ENCODE results near the gene SIK2.

The SIK2 gene

DNA sequence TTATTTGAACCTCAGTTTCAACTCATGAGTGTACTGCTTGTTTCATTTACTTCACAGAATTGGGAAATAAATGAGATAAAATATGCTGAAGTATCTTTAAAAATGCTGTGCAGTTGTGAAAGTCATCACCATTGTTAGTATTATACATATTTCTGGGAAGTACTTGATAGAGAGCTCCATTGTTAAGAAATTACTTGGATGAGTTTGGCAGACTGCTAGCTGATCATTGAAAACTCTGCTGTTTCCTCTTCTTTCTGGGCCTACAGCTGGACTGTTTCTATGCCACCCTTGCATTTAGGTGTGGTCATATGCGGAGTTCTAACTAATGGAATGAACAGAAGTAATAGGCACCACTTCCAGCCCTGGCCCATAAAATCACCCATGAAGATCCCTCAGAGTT, 10.0 kb downstream of the SIK2 start:
- DNase-seq (ENCODE audit: low read depth in 1 of 2, low spot score in 1 of 2) = no peak
- no peak for TF ChIP-seq JUND (IDR thresholded peaks at IDR 0.05; ENCODE audit: low read depth)
- in situ Hi-C loops (cut with HindIII; ENCODE audit: low pct_unique_long_range_greater_than_20kb, low sequenced_read_pairs) = no loop called here

DNA sequence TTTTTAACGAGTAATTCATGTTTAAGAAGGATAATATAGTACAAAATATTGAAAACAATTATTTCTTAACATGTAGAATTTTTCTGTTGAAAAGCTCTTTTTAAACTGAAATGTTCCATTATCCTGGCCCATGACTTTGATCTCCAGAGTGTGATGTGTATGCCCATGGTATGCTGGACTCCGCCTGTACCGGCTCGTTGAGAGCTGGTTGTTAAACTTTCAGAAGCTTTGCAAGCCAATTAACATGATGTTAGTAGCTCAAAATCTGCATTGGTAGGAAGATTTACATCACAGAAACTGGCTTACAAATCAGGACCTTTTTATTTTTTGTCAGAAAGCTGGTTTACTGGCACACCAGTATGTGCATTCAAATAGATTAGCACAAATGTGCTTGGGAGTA, 15.0 kb downstream of the SIK2 start:
- DNase-seq (ENCODE audit: low read depth in 1 of 2, low spot score in 1 of 2) = no peak
- in situ Hi-C loops (cut with HindIII; ENCODE audit: low pct_unique_long_range_greater_than_20kb, low sequenced_read_pairs) = no loop called here
- TF ChIP-seq JUND (IDR thresholded peaks at IDR 0.05; ENCODE audit: low read depth) = no peak

DNA sequence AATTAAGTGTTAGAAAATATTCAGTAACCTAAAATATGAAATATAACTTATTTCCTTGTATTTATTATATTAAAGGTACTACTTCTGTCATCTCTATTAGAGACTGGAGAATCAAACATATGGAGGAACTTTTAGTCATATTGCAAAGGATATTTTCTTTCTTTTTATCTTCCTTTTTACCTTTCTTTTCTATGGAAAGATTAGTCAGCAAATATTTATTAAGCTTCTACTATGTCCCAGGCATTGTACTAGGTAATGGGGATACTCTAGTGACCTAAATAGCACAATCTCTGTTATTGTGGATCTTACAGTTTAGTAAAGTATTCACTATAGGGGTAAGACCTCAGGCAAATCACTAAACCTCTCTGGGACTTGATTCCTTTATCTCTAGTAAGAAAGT, 18.3 kb downstream of the SIK2 start:
- in situ Hi-C loops (cut with HindIII; ENCODE audit: low pct_unique_long_range_greater_than_20kb, low sequenced_read_pairs) = no loop called here
- no peak for DNase-seq (ENCODE audit: low read depth in 1 of 2, low spot score in 1 of 2)
- no peak for TF ChIP-seq JUND (IDR thresholded peaks at IDR 0.05; ENCODE audit: low read depth)

DNA sequence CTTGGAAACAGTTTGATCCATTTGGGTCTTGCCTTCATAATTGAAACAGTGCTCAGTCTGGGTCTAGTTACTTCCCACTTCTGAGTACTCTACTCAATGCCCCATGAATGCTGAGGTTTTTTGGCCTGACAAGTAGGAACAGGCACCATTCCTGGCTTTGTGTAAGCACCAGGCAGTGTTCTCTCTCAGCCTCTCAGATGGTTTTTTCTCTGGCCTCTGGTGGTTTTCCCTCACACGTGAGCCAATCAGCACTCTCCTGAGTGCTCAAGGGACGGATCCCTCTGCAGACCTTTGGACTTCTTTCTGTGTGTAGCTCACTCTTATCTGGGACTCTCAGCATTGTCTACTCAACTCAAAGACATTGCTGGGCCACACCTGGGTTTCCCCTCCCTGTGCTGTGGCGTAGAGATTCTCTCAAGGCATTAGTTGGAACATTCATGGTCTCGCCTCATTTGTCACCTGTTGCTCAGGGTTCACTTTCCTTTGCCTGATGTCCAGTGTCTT, 21.3 kb downstream of the SIK2 start:
- no peak for DNase-seq (ENCODE audit: low read depth in 1 of 2, low spot score in 1 of 2)
- in situ Hi-C loops (cut with HindIII; ENCODE audit: low pct_unique_long_range_greater_than_20kb, low sequenced_read_pairs) = no loop called here
- TF ChIP-seq JUND (IDR thresholded peaks at IDR 0.05; ENCODE audit: low read depth) = no peak

DNA sequence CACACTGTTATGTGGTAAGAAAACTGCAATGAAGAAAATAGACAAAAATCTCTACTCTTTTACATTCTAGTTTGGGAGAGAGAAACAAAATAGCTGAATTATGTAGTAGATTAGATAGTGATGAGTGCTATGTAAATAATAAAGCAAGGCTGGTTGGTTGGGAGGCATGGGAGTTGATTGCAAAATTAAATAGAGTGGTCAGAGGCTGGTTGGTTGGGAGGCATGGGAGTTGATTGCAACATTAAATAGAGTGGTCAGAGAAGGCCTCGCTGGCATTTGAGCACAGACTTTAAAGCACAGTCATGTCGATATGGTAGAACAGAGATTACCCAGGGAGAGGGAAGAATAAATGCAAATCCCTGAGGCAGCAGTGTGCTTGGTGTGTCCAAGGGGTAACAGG, 22.4 kb downstream of the SIK2 start:
- in situ Hi-C loops (cut with HindIII; ENCODE audit: low pct_unique_long_range_greater_than_20kb, low sequenced_read_pairs) = no loop called here
- DNase-seq (ENCODE audit: low read depth in 1 of 2, low spot score in 1 of 2) = no peak
- TF ChIP-seq JUND (IDR thresholded peaks at IDR 0.05; ENCODE audit: low read depth) = no peak

DNA sequence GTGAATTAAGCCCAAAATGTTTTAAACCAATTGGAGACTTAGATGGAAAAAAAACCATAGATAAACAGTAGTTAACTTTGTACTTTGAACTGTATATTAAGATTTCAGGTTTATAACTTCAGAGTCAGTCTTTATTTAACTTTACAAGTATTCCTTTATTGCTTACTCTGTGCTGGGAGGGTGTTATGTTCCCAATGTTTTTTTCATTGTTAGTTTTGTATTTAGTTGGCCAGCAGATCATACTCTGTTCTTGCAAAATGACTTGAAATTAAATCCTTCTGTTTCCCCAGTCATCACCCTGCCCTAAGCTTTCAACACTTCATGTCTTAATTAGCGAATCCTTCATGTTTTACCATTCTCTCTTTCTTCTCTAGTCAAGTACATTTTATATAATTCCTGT, 25.3 kb downstream of the SIK2 start:
- TF ChIP-seq JUND (IDR thresholded peaks at IDR 0.05; ENCODE audit: low read depth) = no peak
- no peak for DNase-seq (ENCODE audit: low read depth in 1 of 2, low spot score in 1 of 2)
- in situ Hi-C loops (cut with HindIII; ENCODE audit: low pct_unique_long_range_greater_than_20kb, low sequenced_read_pairs) = no loop called here

DNA sequence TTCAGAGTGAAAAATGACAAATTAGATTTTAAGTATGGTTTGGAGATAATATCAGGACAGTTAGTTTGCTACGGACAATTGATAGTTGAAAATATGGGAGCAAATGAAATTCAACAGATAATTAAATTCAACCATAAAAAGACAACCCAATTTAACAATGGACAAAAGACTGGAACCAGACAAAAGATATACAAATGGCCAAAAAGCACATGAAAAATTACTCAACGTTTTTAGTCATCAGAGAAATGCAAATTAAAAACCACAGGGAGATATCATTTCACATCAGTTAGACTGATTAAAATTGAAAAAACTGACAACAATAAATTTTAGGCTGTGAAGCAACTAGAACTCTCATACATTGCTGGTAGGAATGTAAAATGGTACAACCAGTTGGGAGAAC, 27.2 kb downstream of the SIK2 start:
- in situ Hi-C loops (cut with HindIII; ENCODE audit: low pct_unique_long_range_greater_than_20kb, low sequenced_read_pairs) = no loop called here
- no peak for DNase-seq (ENCODE audit: low read depth in 1 of 2, low spot score in 1 of 2)
- TF ChIP-seq JUND (IDR thresholded peaks at IDR 0.05; ENCODE audit: low read depth) = no peak

DNA sequence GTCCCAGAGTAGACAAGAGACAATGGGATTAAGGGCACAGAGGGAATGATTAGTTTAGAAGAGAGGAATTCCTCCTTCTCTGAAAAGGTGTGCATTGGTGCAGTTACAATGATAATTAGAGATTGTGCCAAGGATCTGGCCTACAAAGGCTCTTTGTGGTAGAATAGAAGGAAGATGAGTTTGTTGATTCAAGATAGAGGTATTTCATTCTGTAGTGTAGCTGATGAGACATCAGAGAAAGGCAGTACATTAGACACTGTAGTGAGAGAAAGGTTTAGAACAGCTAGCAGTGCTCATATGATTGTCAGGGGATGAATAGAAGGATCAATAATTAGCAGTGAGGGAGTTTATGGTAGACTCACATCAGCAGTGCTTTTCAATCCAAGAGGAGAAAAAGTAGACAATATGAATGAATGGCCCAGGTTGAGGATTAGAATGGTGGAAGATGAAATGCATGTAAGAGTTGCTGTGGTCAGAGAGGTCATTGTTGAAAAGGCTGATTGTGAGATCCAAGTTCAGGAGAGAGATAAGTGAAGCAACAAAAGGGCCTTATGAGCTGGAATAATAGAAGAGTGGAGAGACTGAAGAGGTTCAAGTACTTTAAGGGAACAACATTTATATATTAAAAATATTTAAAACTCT, 28.9 kb downstream of the SIK2 start:
- no peak for DNase-seq (ENCODE audit: low read depth in 1 of 2, low spot score in 1 of 2)
- TF ChIP-seq JUND (IDR thresholded peaks at IDR 0.05; ENCODE audit: low read depth) = no peak
- in situ Hi-C loops (cut with HindIII; ENCODE audit: low pct_unique_long_range_greater_than_20kb, low sequenced_read_pairs) = no loop called here

DNA sequence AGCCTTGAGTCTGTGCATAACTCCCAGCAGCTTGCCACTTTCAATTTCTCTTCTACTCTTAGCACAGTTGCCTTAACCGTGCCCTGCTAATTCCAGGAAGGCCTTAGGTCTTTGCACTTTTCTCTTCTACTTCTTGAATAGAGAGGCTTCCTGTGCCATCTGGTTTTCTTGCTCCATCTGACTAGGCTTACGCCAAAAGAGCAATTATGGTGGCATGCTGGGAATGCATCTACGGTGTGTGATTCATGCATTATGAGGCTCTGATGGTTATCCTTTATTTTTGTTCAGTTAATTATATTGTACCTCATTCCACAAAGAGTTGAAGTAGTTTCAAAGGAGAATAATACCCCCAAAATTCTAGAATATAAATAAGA, 29.4 kb downstream of the SIK2 start:
- TF ChIP-seq JUND (IDR thresholded peaks at IDR 0.05; ENCODE audit: low read depth) = no peak
- DNase-seq (ENCODE audit: low read depth in 1 of 2, low spot score in 1 of 2) = no peak
- in situ Hi-C loops (cut with HindIII; ENCODE audit: low pct_unique_long_range_greater_than_20kb, low sequenced_read_pairs) = no loop called here

DNA sequence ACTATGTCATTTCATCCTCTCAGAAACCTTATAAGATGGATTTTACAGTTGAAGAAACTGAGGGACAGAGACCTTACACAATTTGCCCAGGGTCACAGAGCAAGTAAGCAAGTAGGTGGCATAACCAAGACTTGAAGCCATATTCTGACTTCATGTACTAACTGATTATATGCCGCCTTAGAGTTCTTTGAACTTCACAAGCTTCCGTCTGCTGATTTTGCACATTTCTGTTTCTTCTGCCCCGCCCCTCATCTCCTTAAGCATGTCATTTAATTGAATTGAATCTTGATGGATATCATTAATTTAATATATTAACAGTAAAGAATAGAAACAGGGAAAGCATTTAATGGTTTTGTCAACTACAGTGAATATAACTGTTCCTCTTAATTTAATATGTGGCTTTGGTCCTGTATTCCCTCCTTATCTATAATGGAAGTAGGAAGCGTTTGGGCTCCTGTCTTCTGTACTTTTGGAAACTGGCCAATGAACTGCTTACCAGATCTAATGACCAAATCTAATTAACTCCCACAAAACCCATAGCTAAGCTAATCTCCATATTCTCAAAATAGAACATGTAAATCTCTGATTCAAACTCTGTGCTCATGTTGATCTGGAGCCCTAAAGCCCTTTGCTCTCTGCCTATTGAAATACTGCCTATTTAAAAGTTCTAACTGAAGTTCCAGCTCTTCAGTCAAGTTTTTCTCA, 30.4 kb downstream of the SIK2 start:
- DNase-seq (ENCODE audit: low read depth in 1 of 2, low spot score in 1 of 2) = no peak
- in situ Hi-C loops (cut with HindIII; ENCODE audit: low pct_unique_long_range_greater_than_20kb, low sequenced_read_pairs) = no loop called here
- no peak for TF ChIP-seq JUND (IDR thresholded peaks at IDR 0.05; ENCODE audit: low read depth)

DNA sequence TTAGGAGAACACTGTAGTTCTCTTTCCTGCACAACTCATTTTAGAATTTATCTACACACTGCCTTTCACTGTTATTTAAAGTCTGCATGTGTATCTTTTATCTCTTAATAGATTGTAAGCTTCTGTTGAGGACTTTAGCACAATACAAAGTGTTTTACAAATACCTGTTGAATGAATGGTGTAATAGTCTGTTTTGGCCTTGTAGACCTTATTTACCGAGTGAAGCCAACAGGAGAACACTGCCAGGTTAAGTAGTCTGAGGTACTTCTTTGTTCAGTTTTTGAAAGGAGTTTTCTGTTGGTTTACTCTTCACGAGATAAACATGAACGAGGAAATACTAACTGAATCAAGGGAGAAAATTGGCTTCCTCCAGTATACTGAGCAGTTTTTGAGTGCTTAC, 31.0 kb downstream of the SIK2 start:
- no peak for TF ChIP-seq JUND (IDR thresholded peaks at IDR 0.05; ENCODE audit: low read depth)
- in situ Hi-C loops (cut with HindIII; ENCODE audit: low pct_unique_long_range_greater_than_20kb, low sequenced_read_pairs) = no loop called here
- DNase-seq (ENCODE audit: low read depth in 1 of 2, low spot score in 1 of 2) = peak in 1 of 2 experiments; percentile 7

DNA sequence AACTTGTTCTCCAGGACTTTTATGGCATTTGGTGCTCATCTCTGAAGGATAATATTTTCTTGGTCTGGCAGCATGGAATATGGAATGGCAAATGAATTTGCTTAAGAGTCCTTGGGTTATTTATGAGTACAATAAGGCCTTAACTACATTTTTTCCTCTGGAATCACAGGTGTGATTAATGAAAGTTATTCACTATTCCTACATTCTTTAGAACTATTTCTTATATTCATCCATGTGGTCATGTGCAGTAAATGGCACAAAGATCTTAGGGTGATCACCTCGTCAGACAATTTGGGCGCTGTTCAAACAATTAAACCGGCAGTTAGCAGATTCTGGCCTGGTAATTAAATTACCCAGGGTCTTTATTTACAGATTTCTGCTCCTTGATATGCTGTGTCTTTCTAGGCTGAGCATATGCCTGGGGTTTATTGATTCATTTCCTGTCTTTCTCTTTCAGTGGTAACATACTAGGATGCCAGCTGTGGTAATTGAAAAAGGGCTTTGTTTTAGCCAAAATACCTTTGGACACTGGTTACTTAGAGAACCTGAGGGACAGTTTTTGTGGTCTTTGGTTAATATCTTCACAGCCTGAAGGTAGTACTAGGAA, 31.6 kb downstream of the SIK2 start:
- DNase-seq (ENCODE audit: low read depth in 1 of 2, low spot score in 1 of 2) = no peak
- in situ Hi-C loops (cut with HindIII; ENCODE audit: low pct_unique_long_range_greater_than_20kb, low sequenced_read_pairs) = no loop called here

DNA sequence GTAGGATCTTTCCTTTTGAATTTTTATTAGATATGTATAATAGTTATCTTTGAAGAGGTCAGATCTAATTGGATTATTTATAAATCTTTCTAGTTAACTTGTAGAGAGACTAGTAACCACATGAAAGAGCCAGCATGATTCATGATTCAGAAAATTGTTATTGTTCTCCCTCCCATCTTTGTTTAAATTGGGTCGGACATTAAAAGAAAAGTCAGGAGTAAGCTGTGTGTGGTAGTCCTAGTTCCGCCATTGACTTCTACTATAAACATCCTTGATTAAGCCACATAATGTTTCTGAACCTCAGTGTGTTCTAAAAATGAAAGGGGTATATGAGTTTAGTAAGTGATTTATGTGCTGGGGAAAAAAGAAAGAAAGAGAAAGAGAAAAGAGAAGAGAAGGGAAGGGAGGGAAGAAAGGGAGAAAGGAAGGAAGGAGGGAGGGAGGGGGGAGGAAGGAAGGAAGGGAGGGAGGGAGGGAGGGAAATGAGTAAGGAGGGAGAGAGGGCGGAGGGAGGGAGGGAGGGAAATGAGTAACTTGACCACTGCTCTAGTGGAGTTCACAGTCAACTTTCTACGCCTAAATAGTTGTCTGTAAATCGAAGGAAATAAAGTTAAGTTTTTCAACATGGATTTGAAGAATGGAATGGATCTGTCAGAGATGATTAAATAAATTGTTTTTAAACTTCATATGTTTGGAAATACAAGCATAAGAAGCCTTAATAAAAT, 32.9 kb downstream of the SIK2 start:
- TF ChIP-seq JUND (IDR thresholded peaks at IDR 0.05; ENCODE audit: low read depth) = no peak
- in situ Hi-C loops (cut with HindIII; ENCODE audit: low pct_unique_long_range_greater_than_20kb, low sequenced_read_pairs) = no loop called here
- no peak for DNase-seq (ENCODE audit: low read depth in 1 of 2, low spot score in 1 of 2)

More for the DNA sequence above, 31.6 kb downstream of the SIK2 start:
- TF ChIP-seq JUND (IDR thresholded peaks at IDR 0.05; ENCODE audit: low read depth) = no peak

All from T47D (cell line).